Naive thymus-derived CD4-positive, alpha-beta T cell (primary cell): ENCODE data around the gene KDELR1. TPM values are rescaled to one million over a fixed set of nuclear protein-coding genes. Genes with fewer than 3 reads are reported as not detected.

ENCODE experiments used
- ATAC-seq: fragments of 150-1000 bp; cut with Tn5 transposase; 2 replicates; pipeline ENCODE4 v1.10.0; 2021; ENCODE audit warnings: mild to moderate bottlenecking, moderate library complexity
- CTCF ChIA-PET: fragments of 350-600 bp; sonication (Branson Sonifier 250); formaldehyde crosslinking; loops from one replicate; lab custom pipeline; 2021; ENCODE audit warnings: antibody characterized with exemption; lab: Charles Lee
- POLR2A ChIA-PET: fragments of 350-600 bp; sonication (Branson Sonifier 250); formaldehyde crosslinking; loops from one replicate; lab custom pipeline; 2021; ENCODE audit warnings: antibody characterized with exemption, inconsistent platforms; lab: Charles Lee
- DNase-seq, 9 donors: peaks; one replicate each; pipeline versions ENCODE4 v3.0.0 to v3.0.0-alpha.2; 2020 to 2022; ENCODE audit warnings: mixed read lengths in 1 of 9
- H3K27ac ChIP-seq: one replicate; pipeline ENCODE4 v1.7.0; 2013; ENCODE audit warnings: mild to moderate bottlenecking, low read depth, low read length, moderate library complexity
- H3K27me3 ChIP-seq, 2 donors: one replicate each; pipeline ENCODE4 v1.7.0; 2013; ENCODE audit warnings: low read length in 2 of 2, mild to moderate bottlenecking in 2 of 2, moderate library complexity in 2 of 2; ENCODE audit not compliant: control insufficient read depth in 2 of 2, insufficient read depth in 2 of 2
- H3K36me3 ChIP-seq, 3 experiments: 1 replicate in 2 of 3; 2 replicates in 1 of 3; pipeline ENCODE4 v1.7.0; 2013; ENCODE audit warnings: low read length in 3 of 3, mild to moderate bottlenecking in 3 of 3, moderate library complexity in 1 of 3; ENCODE audit not compliant: insufficient read depth in 3 of 3, control insufficient read depth in 2 of 3
- H3K4me1 ChIP-seq, 2 donors: one replicate each; pipeline ENCODE4 v1.7.0; 2013; ENCODE audit warnings: low read length in 2 of 2, mild to moderate bottlenecking in 2 of 2, moderate library complexity in 1 of 2; ENCODE audit not compliant: control insufficient read depth in 2 of 2, insufficient read depth in 2 of 2
- H3K4me3 ChIP-seq: 2 replicates; pipeline ENCODE4 v1.7.0; 2013; ENCODE audit warnings: mild to moderate bottlenecking, low read length
- H3K9me3 ChIP-seq, 3 experiments: 1 replicate in 2 of 3; 2 replicates in 1 of 3; pipeline ENCODE4 v1.7.0; 2013; ENCODE audit warnings: low read length in 3 of 3; ENCODE audit not compliant: control insufficient read depth in 2 of 3
- H3K27ac Mint-ChIP-seq, 9 donors: one replicate each; pipeline ENCODE4 v1.8.0; 2020 to 2022; ENCODE audit warnings: mixed read lengths in 9 of 9, mild to moderate bottlenecking in 8 of 9, moderate library complexity in 5 of 9, inconsistent platforms in 2 of 9
- H3K27me3 Mint-ChIP-seq, 5 donors: one replicate each; pipeline ENCODE4 v1.8.0; 2021 to 2022; ENCODE audit warnings: mixed read lengths in 5 of 5, mild to moderate bottlenecking in 1 of 5
- H3K36me3 Mint-ChIP-seq, 5 donors: one replicate each; pipeline ENCODE4 v1.8.0; 2020 to 2022; ENCODE audit warnings: mixed read lengths in 5 of 5, mild to moderate bottlenecking in 3 of 5, inconsistent platforms in 1 of 5
- H3K4me1 Mint-ChIP-seq, 7 donors: one replicate each; pipeline ENCODE4 v1.8.0; 2020 to 2022; ENCODE audit warnings: mixed read lengths in 7 of 7, mild to moderate bottlenecking in 3 of 7, inconsistent platforms in 1 of 7
- H3K4me3 Mint-ChIP-seq, 10 donors: one replicate each; pipeline ENCODE4 v1.8.0; 2020 to 2022; ENCODE audit warnings: mild to moderate bottlenecking in 10 of 10, mixed read lengths in 10 of 10, moderate library complexity in 6 of 10, inconsistent platforms in 2 of 10
- H3K9me3 Mint-ChIP-seq, 11 donors: one replicate each; pipeline ENCODE4 v1.8.0; 2020 to 2022; ENCODE audit warnings: mixed read lengths in 11 of 11, mild to moderate bottlenecking in 4 of 11, inconsistent platforms in 1 of 11, moderate library complexity in 1 of 11
- intact Hi-C, 2 donors: fragments of 100-400 bp; cut with micrococcal nuclease; formaldehyde crosslinking; loops; one replicate each; pipeline ENCODE4 v1.15.1; 2023
- polyA plus RNA-seq, 2 donors: library from polyadenylated mRNA; unstranded; fragments of 300-500 nt; fragmentation: Illumina TruSeq; gene quantifications; one replicate each; pipeline ENCODE4 v1.2.3, GENCODE V29; 2021
- total RNA-seq, 6 experiments: library from RNA in 5 of 6; stranded (reverse) in 5 of 6; gene quantifications; 1 replicate in 5 of 6; 2 replicates in 1 of 6; pipeline ENCODE4 v1.2.3 and lab custom pipeline; 2021 to 2026

Gene KDELR1
- total and polyA plus RNA-seq, 7 experiments from 2014 or later, result 22.2 to 73.9 (median 51.2) TPM

- H3K27ac Mint-ChIP-seq, result peak overlapping the region; percentile 89 to 98 (median 95)
- H3K36me3 ChIP-seq, result peaks cover 0 to 4% (median 0%) of the 10 kb centered on the region in 3 experiments
- no peak for ATAC-seq
- no peaks in the 10 kb centered on the region for H3K27me3 ChIP-seq
- peaks cover 0 to 3% (median 0%) of the 10 kb centered on the region in 5 donors for H3K27me3 Mint-ChIP-seq
- H3K9me3 ChIP-seq, result no peaks in the 10 kb centered on the region
- ChIA-PET POLR2A (interaction anchor here (0.6 to 3.2 kb wide), 17 partner anchors 15 to 254 kb away, joined by 3 to 47 read pairs (median 4); partner anchors contain the start of genes EMP3, GRIN2D, KDELR1 and RPL18), CTCF (interaction anchor here (0.9 to 2.3 kb wide), 5 partner anchors 10 to 125 kb away, joined by 3 to 8 read pairs (median 3); partner anchors contain the start of gene KDELR1)
- H3K9me3 Mint-ChIP-seq, result peaks cover 0 to 5% (median 0%) of the 10 kb centered on the region in 11 donors
- H3K4me3 Mint-ChIP-seq, result peak overlapping the region; percentile 68 to 97 (median 92)
- peak overlapping the region; percentile 59 for H3K4me3 ChIP-seq
- H3K27ac ChIP-seq, result peak overlapping the region; percentile 86
- H3K4me1 ChIP-seq, result peaks cover 9 to 13% of the 10 kb centered on the region in 2 donors
- peaks cover 0 to 28% (median 6%) of the 10 kb centered on the region in 7 donors for H3K4me1 Mint-ChIP-seq
- intact Hi-C loops, result loop anchor here (1.0 to 5.0 kb wide), 17 partner anchors 27 to 882 kb away; partner anchors contain the start of genes GRWD1 (in 2 of the 2), KDELR1 (in 2 of the 2), LIG1 (in 2 of the 2) and ZSWIM9 (in 2 of the 2)
- DNase-seq, result no peak
- peaks cover 0 to 1% (median 0%) of the 10 kb centered on the region in 5 donors for H3K36me3 Mint-ChIP-seq
Observed at GRCh38 chr19:48364598-48365348, 26.6 kb downstream of the KDELR1 start.

DNA sequence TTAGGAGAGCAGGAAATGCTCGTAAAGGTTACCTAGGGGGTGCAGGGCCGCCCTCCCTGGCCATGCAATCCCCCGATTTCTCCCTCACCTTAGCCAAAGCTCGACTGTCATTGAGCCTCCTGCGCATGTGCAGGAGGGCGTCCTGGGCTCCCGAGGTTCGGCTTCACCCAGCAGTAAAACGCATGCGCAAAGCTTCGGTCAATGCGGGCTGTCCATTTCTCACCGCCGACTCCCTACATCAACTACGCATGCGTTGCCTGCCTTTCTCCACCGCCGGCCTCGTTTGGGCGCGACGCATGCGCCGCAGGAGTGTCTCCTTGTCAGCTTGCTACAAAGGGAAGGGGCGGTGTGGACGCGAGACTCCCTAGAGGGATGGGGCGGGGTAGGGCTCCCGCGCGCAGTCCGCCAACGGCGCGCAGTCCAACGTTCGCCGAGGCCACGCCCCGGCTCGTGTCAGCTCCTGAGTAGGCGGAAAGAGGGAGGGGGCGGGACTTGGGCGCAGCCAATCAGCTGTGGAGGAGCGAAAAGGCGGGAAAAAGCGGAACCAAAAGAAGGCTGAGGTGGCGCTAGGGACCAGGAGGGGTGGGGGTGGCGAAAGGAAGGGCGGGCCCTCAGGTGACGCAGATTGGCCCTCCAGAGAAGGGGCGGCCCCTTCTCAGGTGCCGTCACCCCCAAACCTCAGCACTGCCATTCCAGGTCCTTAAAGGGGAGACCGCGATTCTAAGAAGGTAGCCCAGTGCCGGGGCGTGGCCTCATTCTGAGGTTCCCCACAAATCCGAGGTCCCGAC is 27.3 kb downstream of the KDELR1 start, which contains the start of the genes SYNGR4 and TMEM143:
SYNGR4 (plus strand) TSS at position 558 of the 788 bp plus-strand sequence. CDS start 1,476 bp downstream, outside the sequence.
TMEM143 (minus strand) TSS at position 131 of the 788 bp plus-strand sequence; CDS start at position 111, 20 bp downstream.
- peaks cover 0 to 28% (median 6%) of the 10 kb centered on the region in 7 donors for H3K4me1 Mint-ChIP-seq
- intact Hi-C loops, result loop anchor here (1.0 to 5.0 kb wide), 19 partner anchors 27 to 882 kb away; partner anchors contain the start of genes GRWD1 (in 2 of the 2), KDELR1 (in 2 of the 2), LIG1 (in 2 of the 2) and RPL18 (in 2 of the 2)
- H3K4me1 ChIP-seq, result peaks cover 9 to 13% of the 10 kb centered on the region in 2 donors
- peak within 1 kb of the TSS; percentile 86 for H3K27ac ChIP-seq
- H3K27me3 Mint-ChIP-seq, result peaks cover 0 to 3% (median 0%) of the 10 kb centered on the region in 5 donors
- no peaks in the 10 kb centered on the region for H3K9me3 ChIP-seq
- DNase-seq, result peak; percentile 91 to 100 (median 99)
- H3K4me3 Mint-ChIP-seq, result peak within 1 kb of the TSS; percentile 80 to 97 (median 92)
- peaks cover 0 to 6% (median 0%) of the 10 kb centered on the region in 3 experiments for H3K36me3 ChIP-seq
- peak within 1 kb of the TSS; percentile 87 for H3K4me3 ChIP-seq
- POLR2A ChIA-PET, result interaction anchor here (0.5 to 3.2 kb wide), 24 partner anchors 11 to 1513 kb away, joined by 3 to 47 read pairs (median 4); partner anchors contain the start of genes AKT1S1, EMP3, GRIN2D and GRWD1
- peaks cover 0 to 5% (median 0%) of the 10 kb centered on the region in 11 donors for H3K9me3 Mint-ChIP-seq
- H3K27ac Mint-ChIP-seq, result peak within 1 kb of the TSS; percentile 89 to 98 (median 95)
- peak; percentile 96 for ATAC-seq
- no peaks in the 10 kb centered on the region for H3K27me3 ChIP-seq
- H3K36me3 Mint-ChIP-seq, result peaks cover 0 to 3% (median 0%) of the 10 kb centered on the region in 5 donors
- CTCF ChIA-PET, result interaction anchor here (0.6 to 2.3 kb wide), 7 partner anchors 11 to 126 kb away, joined by 3 to 8 read pairs (median 3); partner anchors contain the start of gene KDELR1

DNA sequence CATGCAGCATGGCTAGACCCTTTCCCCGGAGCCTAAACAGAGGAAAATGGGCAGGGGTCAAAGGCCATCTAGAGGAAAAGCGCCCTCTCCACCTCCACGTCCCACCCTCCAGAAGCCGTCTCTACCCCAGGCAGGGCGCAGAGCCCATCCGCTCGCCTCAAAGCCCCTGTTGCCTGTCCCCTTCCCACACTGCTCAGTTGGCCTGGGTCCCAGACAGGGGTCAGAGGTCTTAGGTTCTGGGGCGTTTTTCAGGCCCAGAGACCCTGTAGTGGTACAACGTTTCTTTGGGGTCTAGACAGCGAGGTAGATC is 27.9 kb downstream of the KDELR1 start:
- Histone ChIP-seq H3K27ac (peak overlapping the region; percentile 86), H3K9me3 (no peaks in the 10 kb centered on the region), H3K4me3 (peak overlapping the region; percentile 87), H3K4me1 (peaks cover 9 to 13% of the 10 kb centered on the region in 2 donors), H3K27me3 (no peaks in the 10 kb centered on the region), H3K36me3 (peaks cover 0 to 12% (median 0%) of the 10 kb centered on the region in 3 experiments)
- intact Hi-C loops, result loop anchor here (1.0 to 5.0 kb wide), 6 partner anchors 42 to 881 kb away; partner anchors contain the start of genes CARD8 (in 1 of the 2), KPTN (in 1 of the 2), LMTK3 (in 1 of the 2) and RPL18 (in 1 of the 2)
- H3K9me3 Mint-ChIP-seq, result peaks cover 0 to 5% (median 0%) of the 10 kb centered on the region in 11 donors
- ChIA-PET CTCF (interaction anchor here (0.6 to 2.3 kb wide), 6 partner anchors 12 to 127 kb away, joined by 3 to 8 read pairs (median 4); partner anchors contain the start of gene KDELR1), POLR2A (interaction anchor here (0.5 to 3.2 kb wide), 21 partner anchors 11 to 1513 kb away, joined by 3 to 47 read pairs (median 4); partner anchors contain the start of genes AKT1S1, EMP3, GRIN2D and GRWD1)
- H3K36me3 Mint-ChIP-seq, result peaks cover 0 to 6% (median 1%) of the 10 kb centered on the region in 5 donors
- peak overlapping the region; percentile 89 to 98 (median 95) for H3K27ac Mint-ChIP-seq
- ATAC-seq, result no peak
- peaks cover 0 to 28% (median 6%) of the 10 kb centered on the region in 7 donors for H3K4me1 Mint-ChIP-seq
- H3K27me3 Mint-ChIP-seq, result peaks cover 0 to 3% (median 0%) of the 10 kb centered on the region in 5 donors
- peak overlapping the region; percentile 80 to 97 (median 92) for H3K4me3 Mint-ChIP-seq
- DNase-seq, result no peak

DNA sequence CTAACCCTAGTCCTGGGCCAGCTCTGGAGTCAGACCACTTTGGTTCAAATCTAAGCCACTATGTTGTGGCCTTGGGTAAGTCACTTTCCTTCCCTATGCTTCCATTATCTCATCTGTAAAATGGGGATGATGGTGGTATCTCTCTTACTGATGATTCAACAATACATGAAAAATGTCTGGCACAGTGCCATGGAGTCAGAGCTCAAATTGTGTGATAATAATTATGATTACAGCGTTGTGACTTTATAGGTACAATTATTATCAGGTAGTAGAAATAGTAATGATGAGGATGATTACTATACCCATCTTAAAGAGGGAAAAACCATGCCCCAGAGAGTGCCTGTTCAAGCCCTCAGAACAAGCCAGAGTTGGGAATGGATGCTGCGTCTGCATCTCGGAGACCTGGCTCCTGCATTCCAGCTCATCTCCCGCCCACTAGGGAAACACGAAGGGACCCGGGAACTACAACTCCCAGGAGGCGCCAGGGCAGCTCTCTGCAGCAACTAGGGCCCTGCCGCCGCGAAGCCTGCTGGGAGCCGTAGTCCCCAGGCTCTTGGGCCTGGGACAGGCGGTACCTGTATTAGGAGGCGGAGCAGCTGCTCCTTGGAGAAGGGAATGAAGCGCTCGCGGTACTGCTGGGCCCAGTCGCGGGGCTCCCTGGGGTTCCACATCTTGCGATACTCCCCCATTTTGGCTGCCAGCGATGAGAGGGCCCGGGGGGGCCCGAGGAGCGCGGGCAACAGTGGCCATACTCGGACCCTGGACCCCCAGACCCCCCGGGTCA is 28.4 kb downstream of the KDELR1 start:
- H3K9me3 ChIP-seq, result no peaks in the 10 kb centered on the region
- peak overlapping the region; percentile 86 for H3K27ac ChIP-seq
- POLR2A ChIA-PET, result interaction anchor here (0.7 to 3.2 kb wide), 12 partner anchors 12 to 130 kb away, joined by 3 to 47 read pairs (median 4); partner anchors contain the start of genes EMP3, GRWD1 and KDELR1

DNA sequence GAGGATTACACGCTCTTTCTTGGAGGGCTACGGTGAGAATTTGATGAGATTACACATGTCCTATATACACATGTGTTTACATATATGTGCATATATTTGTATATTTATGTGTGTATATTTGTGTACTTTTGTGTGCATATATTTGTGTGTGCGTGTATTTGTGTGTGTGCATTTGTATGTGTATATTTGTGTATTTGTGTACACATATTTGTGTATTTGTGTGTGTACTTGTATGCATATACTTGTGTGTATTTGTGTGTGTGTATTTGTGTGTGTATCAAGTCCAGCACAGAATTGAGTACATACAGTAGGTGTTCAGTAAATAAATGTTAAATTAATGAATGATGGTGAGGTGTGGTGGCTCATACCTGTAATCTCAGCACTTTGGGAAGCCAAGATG is 29.4 kb downstream of the KDELR1 start:
- intact Hi-C loops, result loop anchor here (5.0 kb wide), 3 partner anchors 130 to 880 kb away; partner anchors contain the start of genes KPTN (in 1 of the 2) and LMTK3 (in 1 of the 2)
- H3K36me3 Mint-ChIP-seq, result peaks cover 0 to 8% (median 1%) of the 10 kb centered on the region in 5 donors
- H3K4me3 Mint-ChIP-seq, result peak overlapping the region in 1 of 10 donors; percentile 25
- Histone ChIP-seq H3K27me3 (no peaks in the 10 kb centered on the region), H3K27ac (no peak overlapping the region), H3K4me1 (peaks cover 9 to 13% of the 10 kb centered on the region in 2 donors), H3K36me3 (peaks cover 0 to 13% (median 0%) of the 10 kb centered on the region in 3 experiments), H3K4me3 (no peak overlapping the region), H3K9me3 (no peaks in the 10 kb centered on the region)
- peaks cover 0 to 3% (median 0%) of the 10 kb centered on the region in 5 donors for H3K27me3 Mint-ChIP-seq
- CTCF ChIA-PET, result interaction anchor here (0.7 kb wide), 1 partner anchor 147 kb away, joined by 3 read pairs; no protein-coding TSS in a partner anchor
- H3K9me3 Mint-ChIP-seq, result peaks cover 0 to 5% (median 0%) of the 10 kb centered on the region in 11 donors
- H3K4me1 Mint-ChIP-seq, result peaks cover 0 to 28% (median 6%) of the 10 kb centered on the region in 7 donors
- no peak for DNase-seq
- H3K27ac Mint-ChIP-seq, result peak overlapping the region in 2 of 9 donors; percentile 18 to 20
- POLR2A ChIA-PET, result interaction anchor here (1.4 to 3.2 kb wide), 3 partner anchors 29 to 40 kb away, joined by 8 to 47 read pairs (median 16); a partner anchor contains a TSS
- ATAC-seq, result no peak

More for the DNA sequence above, 28.4 kb downstream of the KDELR1 start:
- ATAC-seq (peak; percentile 70), DNase-seq (peak; percentile 73 to 94 (median 85))
- CTCF ChIA-PET, result interaction anchor here (1.0 to 2.3 kb wide), 2 partner anchors 29 to 42 kb away, joined by 3 to 8 read pairs; no protein-coding TSS in a partner anchor
- peaks cover 0 to 5% (median 0%) of the 10 kb centered on the region in 11 donors for H3K9me3 Mint-ChIP-seq
- H3K4me3 Mint-ChIP-seq, result peak overlapping the region; percentile 80 to 97 (median 92)
- H3K27ac Mint-ChIP-seq, result peak overlapping the region; percentile 89 to 98 (median 95)
- intact Hi-C loops, result loop anchor here (1.0 to 5.0 kb wide), 6 partner anchors 42 to 881 kb away; partner anchors contain the start of genes CARD8 (in 1 of the 2), KPTN (in 1 of the 2), LMTK3 (in 1 of the 2) and RPL18 (in 1 of the 2)
- Histone ChIP-seq H3K4me3 (peak overlapping the region; percentile 87), H3K4me1 (peaks cover 9 to 13% of the 10 kb centered on the region in 2 donors), H3K36me3 (peaks cover 0 to 13% (median 0%) of the 10 kb centered on the region in 3 experiments), H3K27me3 (no peaks in the 10 kb centered on the region)
- H3K27me3 Mint-ChIP-seq, result peaks cover 0 to 3% (median 0%) of the 10 kb centered on the region in 5 donors
- H3K36me3 Mint-ChIP-seq, result peaks cover 0 to 8% (median 1%) of the 10 kb centered on the region in 5 donors
- H3K4me1 Mint-ChIP-seq, result peaks cover 0 to 28% (median 6%) of the 10 kb centered on the region in 7 donors
